ENCODE measurements around the gene RAB1B. TPM values are rescaled to one million over a fixed set of nuclear protein-coding genes. Genes with fewer than 3 reads are reported as not detected.
"Not testable (repeated sequence)": the region's sequence is repeated elsewhere in the genome, so short reads cannot be mapped to it uniquely, and the experiment has no call there.

The RAB1B gene
- total RNA-seq, 1 donor from 2014 or later = 138 TPM

DNA sequence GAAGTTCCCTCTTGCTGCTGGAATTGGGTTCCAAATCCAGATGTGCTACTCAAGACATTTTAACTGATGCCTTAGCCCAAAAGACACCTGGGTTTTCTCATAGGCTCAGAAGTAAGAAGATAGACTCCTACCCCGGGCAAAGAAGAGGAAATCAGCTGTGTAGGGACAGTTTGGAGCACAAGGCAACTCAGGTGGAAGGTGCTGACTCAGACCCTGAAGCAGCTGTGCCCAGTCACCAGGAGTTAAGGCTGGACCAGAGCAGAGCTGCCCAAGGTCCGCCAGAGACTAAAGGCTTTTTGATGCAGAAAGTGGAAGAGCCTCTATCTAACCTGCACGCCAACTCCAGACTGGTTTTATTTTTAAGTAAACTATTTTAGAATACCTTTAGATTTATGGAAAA, 20.6 kb upstream of the RAB1B start:
- H3K4me3 ChIP-seq = no peak overlapping the region
- peaks cover 26% of the 10 kb centered on the region for H3K36me3 ChIP-seq
- H3K4me1 ChIP-seq = no peaks in the 10 kb centered on the region
- TF ChIP-seq, protein P1, sequence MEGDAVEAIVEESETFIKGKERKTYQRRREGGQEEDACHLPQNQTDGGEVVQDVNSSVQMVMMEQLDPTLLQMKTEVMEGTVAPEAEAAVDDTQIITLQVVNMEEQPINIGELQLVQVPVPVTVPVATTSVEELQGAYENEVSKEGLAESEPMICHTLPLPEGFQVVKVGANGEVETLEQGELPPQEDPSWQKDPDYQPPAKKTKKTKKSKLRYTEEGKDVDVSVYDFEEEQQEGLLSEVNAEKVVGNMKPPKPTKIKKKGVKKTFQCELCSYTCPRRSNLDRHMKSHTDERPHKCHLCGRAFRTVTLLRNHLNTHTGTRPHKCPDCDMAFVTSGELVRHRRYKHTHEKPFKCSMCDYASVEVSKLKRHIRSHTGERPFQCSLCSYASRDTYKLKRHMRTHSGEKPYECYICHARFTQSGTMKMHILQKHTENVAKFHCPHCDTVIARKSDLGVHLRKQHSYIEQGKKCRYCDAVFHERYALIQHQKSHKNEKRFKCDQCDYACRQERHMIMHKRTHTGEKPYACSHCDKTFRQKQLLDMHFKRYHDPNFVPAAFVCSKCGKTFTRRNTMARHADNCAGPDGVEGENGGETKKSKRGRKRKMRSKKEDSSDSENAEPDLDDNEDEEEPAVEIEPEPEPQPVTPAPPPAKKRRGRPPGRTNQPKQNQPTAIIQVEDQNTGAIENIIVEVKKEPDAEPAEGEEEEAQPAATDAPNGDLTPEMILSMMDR (IDR thresholded peaks at IDR 0.05) = no peak
- intact Hi-C loops (cut with DNase I) = no loop called here
- H3K9me3 ChIP-seq = no peaks in the 10 kb centered on the region
- DNase-seq (no peak), ATAC-seq (no peak)
- no peak overlapping the region for H3K27ac ChIP-seq
- H3K27me3 ChIP-seq (ENCODE audit: low read depth) = no peaks in the 10 kb centered on the region

DNA sequence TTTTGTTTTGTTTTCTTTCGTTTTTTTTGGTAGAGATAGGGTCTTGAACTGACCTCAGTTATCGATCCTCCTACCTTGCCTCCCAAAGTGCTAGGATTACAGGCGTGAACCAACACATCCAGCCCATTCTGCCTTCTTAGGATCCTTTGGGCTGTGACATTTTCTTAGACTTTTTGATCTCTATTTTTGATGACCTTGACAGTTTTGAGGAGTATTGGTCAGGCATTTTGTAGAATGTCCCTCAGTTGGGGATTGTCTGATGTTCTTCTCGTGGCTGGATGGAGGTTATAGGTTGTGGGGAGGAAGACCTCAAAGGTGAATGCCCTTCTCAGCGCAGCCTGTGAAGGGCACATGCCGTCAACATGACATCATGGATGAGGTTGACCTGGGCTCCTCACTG, 19.5 kb upstream of the RAB1B start:
- intact Hi-C loops (cut with DNase I) = no loop called here
- no peak overlapping the region for H3K27ac ChIP-seq
- no peaks in the 10 kb centered on the region for H3K27me3 ChIP-seq (ENCODE audit: low read depth)
- DNase-seq (no peak), ATAC-seq (no peak)
- no peak overlapping the region for H3K4me3 ChIP-seq
- no peaks in the 10 kb centered on the region for H3K9me3 ChIP-seq
- TF ChIP-seq, protein P1 (IDR thresholded peaks at IDR 0.05) = no peak
- peaks cover 17% of the 10 kb centered on the region for H3K36me3 ChIP-seq
- no peaks in the 10 kb centered on the region for H3K4me1 ChIP-seq

DNA sequence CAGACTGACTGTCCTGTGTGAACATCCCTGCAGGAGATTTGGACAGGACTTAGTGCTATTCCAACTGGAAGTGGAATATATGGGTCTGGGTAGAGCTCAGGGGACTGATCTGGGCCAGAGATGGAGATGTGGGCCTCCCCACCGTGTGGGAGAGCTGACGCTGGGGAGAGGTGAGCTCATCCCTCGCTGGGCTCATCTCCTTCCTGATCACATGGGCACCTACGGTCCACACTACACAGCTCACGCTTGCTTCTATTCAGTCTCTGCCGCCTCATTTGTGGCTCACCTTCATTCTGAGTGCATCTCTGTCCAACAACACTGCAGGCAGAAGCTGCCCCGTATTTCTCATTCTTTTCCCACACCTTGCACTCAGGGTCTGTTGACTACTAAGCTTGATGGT, 16.6 kb upstream of the RAB1B start:
- H3K27ac ChIP-seq = no peak overlapping the region
- H3K36me3 ChIP-seq = peaks cover 6% of the 10 kb centered on the region
- ATAC-seq = no peak
- DNase-seq = no peak
- TF ChIP-seq, protein P1 (IDR thresholded peaks at IDR 0.05) = no peak
- peaks cover 6% of the 10 kb centered on the region for H3K4me1 ChIP-seq
- no peak overlapping the region for H3K4me3 ChIP-seq
- no peaks in the 10 kb centered on the region for H3K27me3 ChIP-seq (ENCODE audit: low read depth)
- intact Hi-C loops (cut with DNase I) = no loop called here
- H3K9me3 ChIP-seq = no peaks in the 10 kb centered on the region

DNA sequence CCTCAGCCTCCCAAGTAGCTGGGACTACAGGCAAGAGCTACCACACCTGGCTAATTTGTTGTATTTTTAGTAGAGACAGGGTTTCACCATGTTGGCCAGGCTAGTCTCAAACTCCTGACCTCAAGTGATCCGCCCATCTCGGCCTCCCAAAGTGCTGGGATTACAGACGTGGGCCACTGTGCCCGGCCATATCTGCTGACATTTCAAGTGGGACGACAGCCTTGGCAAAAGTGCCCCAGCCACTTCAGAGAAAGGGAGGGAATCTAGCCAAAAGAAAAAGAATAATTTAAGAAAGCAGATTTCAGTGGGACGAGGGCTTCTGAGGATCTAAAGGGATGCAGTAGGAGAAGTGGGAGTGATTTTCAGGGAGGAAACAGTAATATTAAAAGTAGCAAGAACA, 15.4 kb upstream of the RAB1B start:
- H3K4me3 ChIP-seq; H3K36me3 ChIP-seq; H3K27ac ChIP-seq; intact Hi-C loops (cut with DNase I); H3K27me3 ChIP-seq (ENCODE audit: low read depth); H3K9me3 ChIP-seq; ATAC-seq; DNase-seq: not testable (repeated sequence)
- peaks cover 12% of the 10 kb centered on the region for H3K4me1 ChIP-seq

DNA sequence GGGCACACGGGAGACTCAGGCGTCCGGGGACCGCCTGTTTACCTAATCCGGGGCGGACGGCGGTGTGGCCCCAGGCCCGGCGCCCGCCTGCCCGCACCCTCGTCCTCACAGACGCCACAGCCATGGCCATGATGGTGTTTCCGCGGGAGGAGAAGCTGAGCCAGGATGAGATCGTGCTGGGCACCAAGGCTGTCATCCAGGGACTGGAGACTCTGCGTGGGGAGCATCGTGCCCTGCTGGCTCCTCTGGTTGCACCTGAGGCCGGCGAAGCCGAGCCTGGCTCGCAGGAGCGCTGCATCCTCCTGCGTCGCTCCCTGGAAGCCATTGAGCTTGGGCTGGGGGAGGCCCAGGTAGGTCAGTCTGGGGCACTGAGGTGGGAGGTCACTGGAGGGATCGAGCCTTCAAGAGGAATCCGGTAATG, 10.0 kb upstream of the RAB1B start:
- TF ChIP-seq, protein P1 (IDR thresholded peaks at IDR 0.05) = peak; percentile 7
- H3K27me3 ChIP-seq (ENCODE audit: low read depth) = no peaks in the 10 kb centered on the region
- intact Hi-C loops (cut with DNase I) = no loop called here
- peaks cover 31% of the 10 kb centered on the region for H3K36me3 ChIP-seq
- no peaks in the 10 kb centered on the region for H3K9me3 ChIP-seq
- no peak for ATAC-seq
- H3K4me1 ChIP-seq = peaks cover 20% of the 10 kb centered on the region
- H3K4me3 ChIP-seq = peak overlapping the region; percentile 99
- peak overlapping the region; percentile 83 for H3K27ac ChIP-seq
- no peak for DNase-seq

DNA sequence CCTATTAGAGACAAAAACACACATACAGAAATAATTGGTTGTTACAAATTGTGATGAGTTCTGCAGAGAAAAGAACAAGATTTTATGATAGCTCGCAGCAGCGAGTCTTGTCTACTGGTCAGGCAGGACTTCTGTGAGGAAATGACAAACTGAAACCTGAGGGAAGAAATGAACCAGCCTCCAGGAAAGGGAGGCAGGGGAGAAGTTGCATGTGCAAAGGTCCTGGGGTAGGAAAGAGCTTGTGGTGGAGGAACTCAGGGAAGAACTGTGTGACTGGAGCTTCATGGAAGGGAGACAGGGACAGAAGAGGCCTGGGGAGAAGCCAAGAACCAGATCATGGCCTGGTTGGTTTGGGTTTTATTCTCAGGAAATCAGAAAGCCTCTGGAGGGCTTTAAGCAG, 9.2 kb upstream of the RAB1B start:
- H3K36me3 ChIP-seq = peaks cover 38% of the 10 kb centered on the region
- no peaks in the 10 kb centered on the region for H3K9me3 ChIP-seq
- no peak for DNase-seq
- intact Hi-C loops (cut with DNase I) = no loop called here
- no peak for ATAC-seq
- H3K27me3 ChIP-seq (ENCODE audit: low read depth) = no peaks in the 10 kb centered on the region
- peaks cover 20% of the 10 kb centered on the region for H3K4me1 ChIP-seq
- H3K27ac ChIP-seq = no peak overlapping the region
- TF ChIP-seq, protein P1 (IDR thresholded peaks at IDR 0.05) = no peak
- no peak overlapping the region for H3K4me3 ChIP-seq
